GM06990 (cell line): ENCODE results near the gene CLSTN2.

ENCODE experiments used
- DNase-seq: peaks from one replicate; pipeline ENCODE4 v3.0.0-alpha.2; 2011; ENCODE audit not compliant: insufficient read length; ENCODE audit errors: extremely low read depth
- H3K27me3 ChIP-seq: replicated peaks from 2 replicates; pipeline ENCODE4 v1.6.0; 2011; ENCODE audit warnings: low read length; ENCODE audit not compliant: control insufficient read depth, insufficient read depth
- H3K36me3 ChIP-seq: 2 replicates; pipeline ENCODE4 v1.5.1; 2011; ENCODE audit warnings: low read length; ENCODE audit not compliant: control insufficient read depth, insufficient read depth
- H3K4me3 ChIP-seq: replicated peaks from 2 replicates; pipeline ENCODE4 v1.5.1; 2011; ENCODE audit warnings: low read depth, mild to moderate bottlenecking, control low read depth, low read length
- TF ChIP-seq, protein P1 (sequence below): IDR thresholded peaks from 2 replicates; pipeline ENCODE4 v1.5.1; 2011; ENCODE audit warnings: low read length, control low read depth, mild to moderate bottlenecking, inconsistent platforms; ENCODE audit not compliant: insufficient read depth, poor library complexity, severe bottlenecking

The CLSTN2 gene

DNA sequence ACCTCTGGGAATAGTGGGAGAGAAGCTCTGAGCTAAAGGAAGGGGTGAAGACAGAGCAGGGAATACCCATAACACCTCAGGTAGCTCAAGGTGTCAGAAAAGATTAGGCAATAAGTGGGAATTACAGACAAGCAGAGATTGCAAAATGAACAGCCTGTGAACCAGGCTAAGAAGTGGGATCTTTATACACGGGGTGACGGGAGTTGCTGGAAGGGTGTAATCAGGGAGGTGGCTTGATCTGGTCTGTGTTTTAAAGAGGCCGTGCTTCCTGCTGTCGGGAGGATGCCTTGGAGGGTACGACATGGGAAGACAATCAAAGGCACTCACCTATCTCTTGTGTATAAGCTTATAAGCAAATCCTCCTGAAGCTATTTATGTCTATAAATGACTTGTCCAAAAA is 216.3 kb downstream of the CLSTN2 start:
- no peaks in the 10 kb centered on the region for H3K36me3 ChIP-seq
- DNase-seq: no peak
- TF ChIP-seq, protein P1, sequence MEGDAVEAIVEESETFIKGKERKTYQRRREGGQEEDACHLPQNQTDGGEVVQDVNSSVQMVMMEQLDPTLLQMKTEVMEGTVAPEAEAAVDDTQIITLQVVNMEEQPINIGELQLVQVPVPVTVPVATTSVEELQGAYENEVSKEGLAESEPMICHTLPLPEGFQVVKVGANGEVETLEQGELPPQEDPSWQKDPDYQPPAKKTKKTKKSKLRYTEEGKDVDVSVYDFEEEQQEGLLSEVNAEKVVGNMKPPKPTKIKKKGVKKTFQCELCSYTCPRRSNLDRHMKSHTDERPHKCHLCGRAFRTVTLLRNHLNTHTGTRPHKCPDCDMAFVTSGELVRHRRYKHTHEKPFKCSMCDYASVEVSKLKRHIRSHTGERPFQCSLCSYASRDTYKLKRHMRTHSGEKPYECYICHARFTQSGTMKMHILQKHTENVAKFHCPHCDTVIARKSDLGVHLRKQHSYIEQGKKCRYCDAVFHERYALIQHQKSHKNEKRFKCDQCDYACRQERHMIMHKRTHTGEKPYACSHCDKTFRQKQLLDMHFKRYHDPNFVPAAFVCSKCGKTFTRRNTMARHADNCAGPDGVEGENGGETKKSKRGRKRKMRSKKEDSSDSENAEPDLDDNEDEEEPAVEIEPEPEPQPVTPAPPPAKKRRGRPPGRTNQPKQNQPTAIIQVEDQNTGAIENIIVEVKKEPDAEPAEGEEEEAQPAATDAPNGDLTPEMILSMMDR: no peak
- H3K4me3 ChIP-seq: no peak overlapping the region
- no peaks in the 10 kb centered on the region for H3K27me3 ChIP-seq

DNA sequence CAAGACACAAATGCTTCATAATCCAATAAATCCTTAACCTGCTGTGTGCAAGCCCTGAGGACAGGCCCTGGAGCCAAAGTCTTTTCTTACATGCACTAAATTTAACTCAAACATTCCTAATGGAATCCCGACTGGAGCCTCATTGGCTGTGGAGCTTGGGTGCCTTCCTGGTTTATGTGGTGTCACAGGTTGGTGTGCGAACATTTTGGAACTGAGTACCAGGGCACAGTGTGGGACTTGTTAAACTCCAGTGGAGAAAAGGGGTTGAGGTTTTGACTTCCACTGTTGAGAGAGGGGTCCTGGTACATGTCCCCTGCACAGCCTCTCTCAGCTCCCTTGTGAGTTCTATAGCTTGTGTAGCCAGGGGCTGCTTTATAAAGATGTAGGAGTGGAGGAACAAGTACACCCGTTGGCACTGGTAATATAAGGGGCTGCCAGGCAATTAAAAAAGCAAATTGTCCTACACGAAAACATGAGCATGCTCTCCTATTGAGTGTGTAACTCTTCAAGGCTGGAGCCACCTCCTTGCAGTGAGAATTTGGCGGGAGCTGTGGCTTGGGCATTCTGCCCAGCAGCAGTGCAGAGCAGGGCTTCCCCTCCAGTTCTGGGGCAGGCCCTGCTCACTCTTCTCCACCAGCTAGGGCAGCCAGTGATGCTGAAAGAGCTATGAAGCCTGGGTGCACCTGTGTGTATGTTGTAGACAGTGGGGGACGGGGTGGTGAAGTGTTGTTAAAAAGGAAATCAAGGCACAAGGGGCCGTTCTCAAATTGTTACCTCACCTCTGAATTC is 218.1 kb downstream of the CLSTN2 start:
- no peaks in the 10 kb centered on the region for H3K36me3 ChIP-seq
- no peak overlapping the region for H3K4me3 ChIP-seq
- DNase-seq: peak; percentile 15
- H3K27me3 ChIP-seq: no peaks in the 10 kb centered on the region
- TF ChIP-seq, protein P1: no peak

DNA sequence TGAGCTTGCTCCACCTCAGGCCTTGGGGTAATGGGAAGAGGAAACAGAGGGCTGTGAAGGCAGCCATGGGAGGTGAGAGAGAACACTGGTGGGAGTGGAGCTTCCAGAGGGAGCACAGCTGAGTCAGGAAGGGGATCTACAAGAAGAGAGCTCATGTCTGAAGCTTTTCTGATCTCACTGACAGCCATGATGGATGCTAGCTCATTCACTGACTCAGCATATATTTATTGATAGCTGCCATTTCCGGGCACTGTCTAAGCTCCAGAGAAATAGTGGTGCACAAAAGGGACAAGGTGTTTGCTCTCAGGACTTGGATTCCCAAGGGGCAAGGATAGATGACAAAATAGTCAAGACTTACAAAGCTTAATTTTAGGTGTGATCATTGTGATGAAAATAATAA is 218.8 kb downstream of the CLSTN2 start:
- H3K36me3 ChIP-seq: no peaks in the 10 kb centered on the region
- H3K27me3 ChIP-seq: no peaks in the 10 kb centered on the region
- TF ChIP-seq, protein P1: no peak
- DNase-seq: no peak
- H3K4me3 ChIP-seq: no peak overlapping the region

DNA sequence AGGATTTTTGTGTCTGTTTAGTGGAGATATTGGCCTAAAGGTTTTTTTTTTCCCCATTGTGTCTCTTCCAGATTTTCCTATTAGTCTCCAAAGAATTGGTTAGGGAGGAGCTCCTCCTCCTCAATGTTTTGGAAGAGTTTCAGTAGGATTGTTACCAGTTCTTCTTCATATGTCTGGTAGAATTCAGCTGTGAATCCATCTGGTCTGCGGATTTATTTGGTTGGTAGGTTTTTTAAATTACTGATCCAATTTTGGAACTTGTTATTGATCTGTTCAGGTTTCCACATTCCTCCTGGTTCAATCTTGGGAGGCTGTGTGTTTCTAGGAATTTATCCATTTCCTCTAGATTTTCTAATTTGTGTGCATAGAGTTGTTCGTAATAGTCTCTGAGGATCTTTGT is 222.2 kb downstream of the CLSTN2 start:
- H3K36me3 ChIP-seq: no peaks in the 10 kb centered on the region
- H3K4me3 ChIP-seq: no peak overlapping the region
- H3K27me3 ChIP-seq: no peaks in the 10 kb centered on the region
- no peak for DNase-seq
- TF ChIP-seq, protein P1: no peak

DNA sequence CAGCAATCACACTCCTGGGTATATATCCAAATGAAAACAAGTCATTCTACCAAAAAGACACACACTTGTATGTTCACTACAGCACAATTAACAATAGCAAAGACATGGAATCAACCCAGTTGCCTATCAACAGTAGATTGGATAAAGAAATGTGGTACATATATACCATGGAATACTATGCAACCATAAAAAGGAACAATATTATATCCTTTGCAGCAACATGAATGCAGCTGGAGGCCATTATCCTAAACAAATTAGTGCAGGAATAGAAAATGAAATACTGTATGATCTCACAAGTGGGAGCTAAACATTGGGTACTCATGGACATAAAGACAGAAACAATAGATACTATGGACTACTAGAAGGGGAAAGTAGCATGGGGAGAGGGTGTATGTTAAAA is 224.7 kb downstream of the CLSTN2 start:
- DNase-seq: no peak
- Histone ChIP-seq H3K36me3 (no peaks in the 10 kb centered on the region), H3K27me3 (no peaks in the 10 kb centered on the region), H3K4me3 (no peak overlapping the region)
- TF ChIP-seq, protein P1: no peak
